Transverse colon (tissue), 3 donors: ENCODE data around the gene GFRAL.

ENCODE experiments used
- POLR2A ChIP-seq: fragments of 450-650 bp; IDR thresholded peaks from one replicate; pipeline ENCODE4 v1.6.1; 2016; ENCODE audit warnings: antibody characterized with exemption, mild to moderate bottlenecking, moderate library complexity
- TF ChIP-seq, protein P1 (sequence below), 5 experiments: fragments of 200-600 bp in 3 of 5; fragments of 450-650 bp in 2 of 5; sonication (generic) in 3 of 5; IDR thresholded peaks; 1 replicate in 2 of 5; 2 replicates in 3 of 5; pipeline ENCODE4 v1.5.1; 2016 to 2017; ENCODE audit warnings: antibody characterized with exemption in 5 of 5, inconsistent platforms in 3 of 5, mild to moderate bottlenecking in 2 of 5, moderate library complexity in 1 of 5

DNA sequence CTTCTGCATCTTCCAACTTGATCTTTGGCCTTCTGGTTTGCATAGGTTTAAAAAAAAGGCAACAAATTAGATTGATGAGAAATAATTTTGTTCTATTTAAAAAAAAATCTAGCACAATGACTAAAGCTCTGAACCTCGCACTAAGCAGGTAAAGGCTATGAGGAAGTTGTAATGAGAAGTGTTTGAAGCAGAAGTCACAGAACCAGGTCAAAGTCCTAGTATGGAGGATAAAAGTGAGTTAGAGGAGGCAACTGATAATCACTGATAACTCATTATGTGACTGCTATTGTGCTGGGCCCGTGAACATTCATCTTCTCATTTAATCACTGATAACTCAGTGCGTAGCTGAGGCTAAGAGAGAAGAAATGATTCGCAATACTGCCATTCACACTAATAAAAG lies 46.1 kb upstream of the GFRAL start:
- TF ChIP-seq, protein P1, sequence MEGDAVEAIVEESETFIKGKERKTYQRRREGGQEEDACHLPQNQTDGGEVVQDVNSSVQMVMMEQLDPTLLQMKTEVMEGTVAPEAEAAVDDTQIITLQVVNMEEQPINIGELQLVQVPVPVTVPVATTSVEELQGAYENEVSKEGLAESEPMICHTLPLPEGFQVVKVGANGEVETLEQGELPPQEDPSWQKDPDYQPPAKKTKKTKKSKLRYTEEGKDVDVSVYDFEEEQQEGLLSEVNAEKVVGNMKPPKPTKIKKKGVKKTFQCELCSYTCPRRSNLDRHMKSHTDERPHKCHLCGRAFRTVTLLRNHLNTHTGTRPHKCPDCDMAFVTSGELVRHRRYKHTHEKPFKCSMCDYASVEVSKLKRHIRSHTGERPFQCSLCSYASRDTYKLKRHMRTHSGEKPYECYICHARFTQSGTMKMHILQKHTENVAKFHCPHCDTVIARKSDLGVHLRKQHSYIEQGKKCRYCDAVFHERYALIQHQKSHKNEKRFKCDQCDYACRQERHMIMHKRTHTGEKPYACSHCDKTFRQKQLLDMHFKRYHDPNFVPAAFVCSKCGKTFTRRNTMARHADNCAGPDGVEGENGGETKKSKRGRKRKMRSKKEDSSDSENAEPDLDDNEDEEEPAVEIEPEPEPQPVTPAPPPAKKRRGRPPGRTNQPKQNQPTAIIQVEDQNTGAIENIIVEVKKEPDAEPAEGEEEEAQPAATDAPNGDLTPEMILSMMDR (IDR thresholded peaks at IDR 0.05), result no peak
- TF ChIP-seq POLR2A, result no peak
